ENCODE results near the gene CCDC188.

Gene CCDC188

DNA sequence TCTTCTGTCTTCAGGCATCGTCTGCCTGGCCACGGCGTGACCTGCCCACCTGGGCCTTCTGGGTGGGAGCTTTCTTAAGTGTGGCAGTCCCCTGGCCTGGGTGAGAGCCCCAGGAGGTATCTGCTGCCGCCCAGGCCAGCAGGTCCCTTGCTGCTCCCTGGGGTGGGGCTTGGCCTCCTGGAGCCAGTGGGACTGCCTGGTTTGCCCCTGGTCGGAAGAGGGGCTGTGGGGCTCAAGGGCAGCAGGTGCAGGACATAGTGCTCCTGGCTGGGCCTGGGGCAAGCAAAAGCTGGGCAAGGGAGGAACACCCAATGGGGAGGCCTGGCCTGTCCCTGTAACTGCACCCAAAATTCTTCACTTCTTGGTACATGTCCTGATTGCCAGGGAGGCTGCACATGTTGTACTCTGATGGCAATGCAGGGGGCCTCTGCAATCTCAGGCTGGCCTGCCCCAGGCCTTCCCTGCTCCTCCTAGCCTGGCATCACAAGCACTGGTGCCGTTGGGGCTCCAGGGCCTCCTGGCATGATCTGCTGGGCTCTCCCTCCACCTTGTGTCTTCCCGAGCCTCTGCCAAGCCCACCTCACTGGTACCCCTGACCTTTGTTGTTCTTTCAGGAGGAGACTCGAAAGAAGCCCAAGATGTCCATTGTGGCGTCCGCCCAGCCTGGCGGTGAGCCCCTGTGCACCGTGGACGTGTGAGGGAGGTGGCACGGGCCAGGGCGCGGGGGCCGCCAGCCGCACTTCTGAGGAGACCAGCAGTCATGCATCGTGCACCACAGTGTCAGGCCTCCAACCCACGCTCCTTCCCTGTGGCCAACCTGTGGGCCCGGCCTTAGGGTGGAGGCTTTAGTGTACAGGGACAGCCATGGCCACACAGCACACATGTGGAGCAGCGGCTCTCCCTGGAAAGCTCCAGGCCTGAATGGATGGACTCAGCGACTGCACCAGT lies 41.2 kb downstream of the CCDC188 start:
- in situ Hi-C loops (cut with MboI; ENCODE audit: low sequenced_read_pairs) = no loop called here

DNA sequence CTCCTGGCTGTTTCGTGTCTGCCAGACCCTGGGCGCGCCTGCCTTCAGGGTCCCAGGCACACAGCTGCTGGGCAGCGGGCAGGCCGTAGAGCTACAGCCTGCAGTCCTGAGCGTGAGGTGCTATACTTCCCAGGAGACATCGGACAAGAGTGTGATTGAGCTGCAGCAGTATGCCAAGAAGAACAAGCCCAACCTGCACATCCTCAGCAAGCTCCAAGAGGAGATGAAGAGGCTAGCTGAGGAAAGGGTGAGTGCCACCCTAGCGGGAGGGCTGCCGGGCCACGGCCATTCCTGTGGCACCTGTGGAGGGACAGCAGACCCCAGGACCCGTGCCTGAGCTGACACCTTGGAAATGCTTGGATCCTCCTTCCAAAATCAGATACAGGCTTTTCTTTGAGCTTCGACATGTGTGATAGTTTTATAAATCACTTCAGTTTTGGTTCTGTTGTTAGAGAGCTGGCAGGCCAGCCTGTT lies 42.1 kb downstream of the CCDC188 start:
- in situ Hi-C loops (cut with MboI; ENCODE audit: low sequenced_read_pairs) = no loop called here

DNA sequence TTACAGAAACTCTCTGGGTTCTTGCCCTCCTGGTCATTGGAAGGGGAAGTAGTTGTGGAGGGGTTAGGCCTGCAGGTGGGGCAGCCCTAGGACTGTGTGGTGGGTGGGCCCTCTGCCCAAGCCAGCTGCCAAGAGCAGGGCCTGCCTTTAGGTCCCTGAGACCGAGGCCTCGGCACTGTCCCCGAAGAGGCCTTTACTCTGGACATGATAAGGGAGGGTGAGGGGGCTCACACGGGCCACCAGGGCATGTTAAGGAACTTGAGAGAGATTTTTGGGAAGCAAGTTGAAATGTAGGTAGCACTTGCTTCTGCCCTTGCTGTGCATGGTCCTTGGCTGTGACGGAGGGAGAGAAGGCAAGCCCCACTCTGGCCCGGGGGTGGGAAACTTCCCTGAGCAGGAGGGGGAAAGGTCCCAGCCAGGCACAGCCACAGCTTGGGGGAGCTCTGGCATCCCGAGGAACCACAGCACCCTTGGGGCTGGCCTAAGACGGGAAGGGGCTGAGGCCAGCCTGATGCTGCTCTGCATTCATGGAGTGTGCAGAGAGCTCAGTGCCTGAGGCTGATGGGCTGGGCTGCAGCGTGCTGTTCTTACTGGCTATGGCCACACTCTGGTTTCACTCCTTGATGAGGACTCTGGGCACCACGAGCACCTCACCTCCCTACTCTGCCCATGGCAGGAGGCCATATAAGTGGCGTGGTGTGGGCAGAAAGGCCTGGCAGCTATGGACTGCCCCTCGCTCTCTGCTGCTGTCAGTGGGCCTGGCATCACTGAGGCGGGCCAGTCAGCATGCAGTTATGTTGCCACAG lies 42.7 kb downstream of the CCDC188 start:
- in situ Hi-C loops (cut with MboI; ENCODE audit: low sequenced_read_pairs) = no loop called here

DNA sequence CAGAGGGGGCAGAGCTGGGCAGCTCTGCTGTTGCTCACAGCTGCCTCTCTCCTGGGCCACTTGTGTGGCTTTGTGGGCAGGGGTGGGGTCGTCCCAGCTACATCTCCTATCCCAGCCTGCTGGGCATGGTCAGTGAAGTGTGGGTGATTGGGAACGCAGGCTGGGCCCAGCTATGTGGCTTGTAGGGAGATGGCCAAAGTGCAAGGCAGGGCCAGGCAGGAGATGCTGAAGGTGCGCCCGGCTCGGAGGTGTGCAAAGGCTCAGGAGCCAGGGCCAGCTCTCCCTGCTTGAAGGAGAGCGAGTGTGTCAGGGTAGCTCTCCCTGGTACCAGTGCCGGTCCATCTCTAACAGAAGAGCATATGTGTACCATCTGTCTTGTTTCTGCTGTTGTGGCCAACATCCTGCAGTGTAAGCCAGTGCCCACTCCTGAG lies 43.4 kb downstream of the CCDC188 start:
- in situ Hi-C loops (cut with MboI; ENCODE audit: low sequenced_read_pairs) = no loop called here

DNA sequence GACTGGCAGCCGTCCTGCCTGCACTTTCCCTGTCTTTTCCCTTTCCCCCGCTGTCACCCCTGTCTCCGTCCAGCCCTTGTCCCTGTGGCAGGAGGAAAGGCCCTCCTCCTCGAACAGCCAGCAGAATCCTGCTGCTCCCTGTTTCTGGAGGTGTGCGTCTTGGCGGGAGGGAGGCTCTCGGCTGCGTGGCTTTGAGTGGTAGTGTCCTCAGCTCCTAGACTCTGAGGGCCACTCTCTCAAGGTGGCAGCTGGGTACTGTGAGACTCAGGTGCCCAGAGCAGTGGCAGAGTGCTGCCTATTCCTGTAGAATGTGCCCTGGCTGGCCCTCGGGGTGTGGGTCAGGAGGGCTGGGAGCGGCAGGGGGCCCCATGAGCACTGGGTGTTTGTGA lies 44.0 kb downstream of the CCDC188 start:
- in situ Hi-C loops (cut with MboI; ENCODE audit: low sequenced_read_pairs) = no loop called here

DNA sequence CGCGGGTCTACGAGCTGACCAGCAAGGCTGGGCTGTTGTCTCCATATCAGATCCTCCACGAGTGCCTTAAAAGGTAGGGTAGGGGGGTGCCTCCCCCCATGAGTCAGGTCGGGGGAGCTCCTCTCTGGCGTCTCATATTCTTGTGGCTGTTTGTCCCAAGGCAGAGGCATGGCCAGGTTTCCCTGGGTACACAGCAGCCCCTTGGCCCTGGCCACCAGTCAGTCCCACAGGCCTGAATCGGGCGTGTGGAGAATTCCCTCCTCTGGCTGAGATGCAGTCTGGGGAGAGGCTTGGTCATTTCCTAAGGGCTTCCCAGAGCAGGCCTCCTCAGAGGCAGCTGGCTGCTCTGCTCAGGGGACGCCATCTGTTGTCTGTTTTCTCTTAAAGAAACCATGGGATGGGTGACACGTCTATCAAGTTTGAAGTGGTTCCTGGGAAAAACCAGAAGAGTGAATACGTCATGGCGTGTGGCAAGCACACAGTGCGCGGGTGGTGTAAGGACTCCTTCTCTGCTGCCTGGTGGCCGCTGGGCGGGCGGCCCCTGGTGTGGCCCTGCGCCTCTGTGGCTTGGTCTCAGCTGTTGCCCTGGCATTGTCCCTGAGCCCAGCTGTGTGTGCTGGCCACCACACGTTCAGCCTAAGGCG lies 44.5 kb downstream of the CCDC188 start:
- in situ Hi-C loops (cut with MboI; ENCODE audit: low sequenced_read_pairs) = no loop called here

DNA sequence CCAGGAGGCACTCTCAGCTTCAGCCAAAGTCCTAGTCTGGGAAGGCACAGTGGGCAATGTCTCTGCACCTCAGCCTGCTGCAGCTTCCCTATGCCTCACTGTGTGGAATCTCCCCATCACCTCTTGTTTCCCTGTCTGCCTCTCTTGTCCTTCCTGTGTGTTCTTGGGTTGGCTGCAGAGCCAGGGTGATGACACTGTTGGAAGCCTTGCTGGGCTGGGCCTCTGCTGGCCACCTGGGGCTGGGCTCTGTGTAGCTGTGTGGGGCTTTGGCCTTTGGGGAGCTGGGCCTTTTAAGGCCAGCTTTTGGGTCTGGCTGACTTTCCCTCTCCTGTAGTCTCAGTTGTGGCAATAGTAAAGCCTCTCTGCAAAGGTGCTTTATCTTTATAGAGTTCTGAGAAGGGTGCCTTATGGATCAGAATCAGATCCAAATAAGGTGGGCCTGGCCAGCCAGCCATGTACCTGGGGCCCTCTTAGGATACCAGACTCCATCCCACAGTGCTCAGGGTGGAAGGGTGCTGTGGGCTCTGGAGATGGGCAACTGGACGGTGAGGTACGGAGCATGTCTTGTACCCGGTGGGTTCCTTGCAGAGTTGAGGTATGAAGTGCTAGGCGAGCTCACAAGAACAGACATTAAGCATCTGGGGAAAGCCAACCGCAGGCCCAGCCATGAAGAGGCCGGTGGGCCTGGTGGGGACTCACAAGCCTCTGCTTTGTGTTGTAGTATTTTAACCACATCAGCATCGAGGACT lies 45.2 kb downstream of the CCDC188 start:
- in situ Hi-C loops (cut with MboI; ENCODE audit: low sequenced_read_pairs) = no loop called here

DNA sequence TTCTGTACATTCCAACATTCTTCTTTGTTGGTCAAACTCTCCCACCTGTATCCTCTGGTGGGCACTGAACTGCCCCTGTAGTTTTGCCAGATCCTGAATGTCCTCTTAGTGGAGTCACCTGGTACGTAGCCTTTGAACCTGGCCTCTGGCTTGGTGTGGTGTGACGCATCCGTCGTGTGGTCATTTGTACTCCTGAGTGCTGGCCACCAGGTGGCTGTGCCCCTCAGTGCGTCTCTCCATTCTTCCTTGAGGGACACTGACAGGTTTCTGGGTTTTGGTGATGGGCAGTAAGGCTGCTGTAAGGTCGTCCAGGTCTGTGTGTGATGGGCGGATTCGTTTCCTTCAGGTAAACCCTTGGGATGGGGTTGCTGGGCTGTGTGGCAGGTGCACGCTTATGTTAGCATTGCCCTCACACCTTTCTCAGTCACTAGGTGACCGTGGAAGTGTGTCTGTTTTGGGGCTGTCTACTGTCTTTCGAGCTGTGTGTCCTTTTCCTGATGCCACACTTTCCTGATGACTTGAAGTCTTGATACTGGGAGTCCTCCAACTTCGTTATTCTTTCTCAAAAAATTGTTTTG lies 48.6 kb downstream of the CCDC188 start:
- in situ Hi-C loops (cut with MboI; ENCODE audit: low sequenced_read_pairs) = no loop called here

DNA sequence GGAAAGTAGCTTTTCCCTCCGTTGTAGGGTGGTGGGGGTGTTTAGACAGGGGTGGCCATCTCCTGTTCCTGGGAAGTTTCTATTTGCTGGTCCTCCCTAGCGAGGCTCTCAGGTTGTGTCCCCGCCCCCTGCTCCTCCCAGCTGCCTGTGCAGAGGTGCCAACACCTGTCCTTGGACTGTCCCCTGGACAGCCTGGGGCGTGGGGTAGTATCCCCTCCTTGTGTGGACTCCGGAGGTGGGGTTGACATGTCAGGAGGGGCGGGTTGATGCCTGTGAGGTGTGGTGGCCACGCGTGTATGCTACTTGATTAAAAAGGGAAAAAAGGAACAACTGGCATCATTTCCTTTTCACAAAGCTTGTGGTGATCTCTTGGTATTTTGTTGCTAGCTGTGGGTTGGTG lies 49.2 kb downstream of the CCDC188 start:
- in situ Hi-C loops (cut with MboI; ENCODE audit: low sequenced_read_pairs) = no loop called here

DNA sequence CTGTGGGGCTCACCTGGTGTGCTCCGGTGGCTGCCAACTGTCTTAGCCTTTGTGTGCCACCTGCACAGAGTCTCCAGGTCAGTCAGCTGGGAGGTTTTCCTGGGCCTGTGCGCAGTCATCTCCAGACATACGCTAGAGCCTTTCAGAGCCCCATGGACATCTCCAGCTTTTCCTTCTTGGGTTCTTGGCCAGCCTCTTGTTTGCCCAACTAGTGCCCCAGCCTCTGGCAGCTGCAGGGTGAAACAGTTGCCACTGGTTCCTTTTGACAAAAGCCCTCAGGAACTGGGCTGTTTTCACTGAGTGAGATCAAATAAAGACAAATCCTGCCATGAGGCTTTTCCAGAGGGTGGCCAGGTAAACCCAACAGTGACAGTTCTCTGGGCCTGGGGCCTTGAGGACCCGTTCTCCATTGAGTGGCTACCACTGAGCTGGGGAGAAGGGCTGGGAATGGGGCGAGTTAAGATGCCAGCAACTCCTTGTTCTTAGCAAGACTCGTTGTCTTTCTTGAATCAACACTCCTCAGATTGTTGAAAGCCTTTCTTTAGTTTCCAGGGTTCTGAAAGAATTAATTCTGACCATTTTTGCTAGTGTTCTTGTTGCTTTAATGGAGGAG lies 51.6 kb downstream of the CCDC188 start:
- in situ Hi-C loops (cut with MboI; ENCODE audit: low sequenced_read_pairs) = no loop called here
